HL-60 (cell line): ENCODE measurements around the gene WWOX.

Experiments used
- DNase-seq, 2 experiments: peaks; one replicate each; pipeline ENCODE4 v3.0.0-alpha.2; 2010 to 2020; ENCODE audit warnings: low read depth in 1 of 2, low spot score in 1 of 2
- H3K27ac ChIP-seq: fragments of 250-450 bp; sonication (Bioruptor Pico); replicated peaks from 2 replicates; pipeline ENCODE4 v1.5.1; 2020; ENCODE audit warnings: mild to moderate bottlenecking, moderate library complexity
- H3K27me3 ChIP-seq: fragments of 250-450 bp; sonication (Bioruptor Pico); 2 replicates; pipeline ENCODE4 v1.5.1; 2021; ENCODE audit warnings: mild to moderate bottlenecking, moderate library complexity; ENCODE audit not compliant: insufficient read depth, poor library complexity, severe bottlenecking
- H3K4me3 ChIP-seq: replicated peaks from 2 replicates; pipeline ENCODE4 v1.5.1; 2011; ENCODE audit warnings: mild to moderate bottlenecking, control low read depth, low read length; ENCODE audit not compliant: insufficient read depth
- CTCF ChIP-seq: IDR thresholded peaks from one replicate; pipeline ENCODE4 v1.5.1; 2011; ENCODE audit warnings: low read length, control low read depth, inconsistent platforms; ENCODE audit not compliant: insufficient read depth
- GABPA ChIP-seq: IDR thresholded peaks from 2 replicates; pipeline ENCODE4 v1.6.1; 2012; ENCODE audit warnings: low read depth
- POLR2AphosphoS5 ChIP-seq: IDR thresholded peaks from 2 replicates; pipeline ENCODE4 v1.6.1; 2012; ENCODE audit warnings: low read depth
- REST ChIP-seq: IDR thresholded peaks from 2 replicates; pipeline ENCODE4 v1.6.1; 2012; ENCODE audit warnings: low read depth; ENCODE audit not compliant: insufficient replicate concordance
- SPI1 ChIP-seq: IDR thresholded peaks from 2 replicates; pipeline ENCODE4 v1.6.1; 2012; ENCODE audit warnings: low read depth, mild to moderate bottlenecking, borderline replicate concordance

The WWOX gene

GRCh38 chr16:78461496-78462287 is 362.2 kb downstream of the WWOX start:
- no peak overlapping the region for H3K27ac ChIP-seq

GRCh38 chr16:78462288-78463208 is 363.1 kb downstream of the WWOX start:
- DNase-seq: no peak
- H3K27ac ChIP-seq: no peak overlapping the region
- no peak overlapping the region for H3K4me3 ChIP-seq
- TF ChIP-seq POLR2AphosphoS5 (no peak), GABPA (no peak), REST (no peak), SPI1 (no peak), CTCF (no peak)
- H3K27me3 ChIP-seq: no peaks in the 10 kb centered on the region

More at GRCh38 chr16:78461496-78462287, 362.2 kb downstream of the WWOX start:
- no peaks in the 10 kb centered on the region for H3K27me3 ChIP-seq
- H3K4me3 ChIP-seq: no peak overlapping the region
- TF ChIP-seq REST (no peak), CTCF (no peak), GABPA (no peak), SPI1 (no peak), POLR2AphosphoS5 (no peak)
- DNase-seq: no peak

GRCh38 chr16:78463591-78463990 is 364.1 kb downstream of the WWOX start:
- no peak overlapping the region for H3K27ac ChIP-seq
- TF ChIP-seq GABPA: no peak
- TF ChIP-seq SPI1: no peak
- no peak for TF ChIP-seq REST
- no peak for TF ChIP-seq CTCF
- no peak for TF ChIP-seq POLR2AphosphoS5
- H3K27me3 ChIP-seq: no peaks in the 10 kb centered on the region
- DNase-seq: no peak
- no peak overlapping the region for H3K4me3 ChIP-seq
